Erythroblast (primary cell): Measurements from ENCODE around the gene GTF2F2.
A peak's percentile ranks its signal among the peaks of the same experiment; 100 is the strongest.

Source experiments
- GATA1 ChIP-seq: IDR thresholded peaks from 2 replicates; pipeline ENCODE4 v1.6.1; 2011; ENCODE audit warnings: low read depth, mild to moderate bottlenecking, control low read depth, low read length, moderate library complexity
- POLR2A ChIP-seq: IDR thresholded peaks from 2 replicates; pipeline ENCODE4 v1.6.1; 2011; ENCODE audit warnings: mild to moderate bottlenecking, low read length

DNA sequence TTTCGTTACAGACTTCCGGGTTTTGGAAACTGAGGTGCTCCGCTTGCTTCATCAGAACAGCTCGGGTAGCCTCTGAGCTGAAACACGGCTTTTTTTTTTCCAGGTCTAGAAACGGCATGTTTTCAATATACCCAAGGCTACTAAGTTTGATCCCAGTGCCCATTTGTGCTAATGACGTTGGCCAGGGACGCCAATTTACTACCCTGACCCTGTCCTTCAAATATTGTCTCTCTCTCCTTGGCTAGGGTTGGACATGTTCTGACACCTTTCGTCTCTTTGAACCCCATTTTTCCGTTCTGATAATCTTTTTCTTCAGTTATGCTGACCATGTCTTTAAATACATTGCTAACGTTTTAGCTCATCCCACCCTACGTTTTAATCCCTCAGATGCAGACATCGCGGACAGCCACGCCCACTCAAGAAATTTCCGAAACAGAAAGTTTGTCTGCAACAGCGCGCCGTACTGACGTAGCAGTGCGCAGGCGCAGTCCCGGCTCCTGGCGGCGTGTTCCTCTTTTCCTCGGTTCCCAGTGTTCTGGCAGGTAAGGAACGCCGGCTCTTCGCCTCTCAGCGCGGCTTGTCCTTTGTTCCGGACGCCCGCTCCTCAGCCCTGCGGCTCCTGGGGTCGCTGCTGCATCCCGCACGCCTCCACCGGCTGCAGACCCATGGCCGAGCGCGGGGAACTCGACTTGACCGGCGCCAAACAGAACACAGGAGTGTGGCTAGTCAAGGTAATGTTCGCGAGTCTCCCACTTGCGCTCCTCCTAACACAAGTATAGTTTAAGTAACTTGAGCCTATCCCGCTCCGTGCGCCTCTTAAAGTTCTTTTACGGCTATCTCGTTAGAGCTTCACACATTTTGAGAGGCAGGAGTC is at the start of gene GTF2F2:
- TF ChIP-seq POLR2A (peak; percentile 86), GATA1 (no peak)
